ENCODE data around the gene SIX5.
"Not testable (repeated sequence)": the region's sequence is repeated elsewhere in the genome, so short reads cannot be mapped to it uniquely, and the experiment has no call there.

Gene SIX5

GRCh38 chr19:45754323-45754722, 14.7 kb downstream of the SIX5 start:
- no peak for DNase-seq (ENCODE audit: low read depth in 2 of 2)

- DNase-seq (ENCODE audit: low read depth in 2 of 2): no peak
These were observed 15.5 kb downstream of the SIX5 start for GRCh38 chr19:45753548-45753947.

- no peak for DNase-seq (ENCODE audit: low read depth in 2 of 2)
These were observed 16.4 kb downstream of the SIX5 start for GRCh38 chr19:45752639-45753038.

- not testable (repeated sequence) for DNase-seq (ENCODE audit: low read depth in 2 of 2)
These were observed 17.6 kb downstream of the SIX5 start for GRCh38 chr19:45751483-45751882.

GRCh38 chr19:45747513-45747912, 21.5 kb downstream of the SIX5 start:
- no peak for DNase-seq (ENCODE audit: low read depth in 2 of 2)

- DNase-seq (ENCODE audit: low read depth in 2 of 2): no peak
These were observed 22.2 kb downstream of the SIX5 start for GRCh38 chr19:45746866-45747265.

GRCh38 chr19:45745606-45746005, 23.4 kb downstream of the SIX5 start:
- no peak for DNase-seq (ENCODE audit: low read depth in 2 of 2)

GRCh38 chr19:45742969-45743368, 26.1 kb downstream of the SIX5 start:
- no peak for DNase-seq (ENCODE audit: low read depth in 2 of 2)

GRCh38 chr19:45739498-45740439, 29.3 kb downstream of the SIX5 start:
- DNase-seq (ENCODE audit: low read depth in 2 of 2): no peak

- no peak for DNase-seq (ENCODE audit: low read depth in 2 of 2)
These were observed 35.8 kb downstream of the SIX5 start, which contains the start of gene MEIOSIN for GRCh38 chr19:45733160-45733810. Gene MEIOSIN (plus strand): TSS chr19:45733439. CDS start chr19:45735377, 1,938 bp downstream.

- DNase-seq (ENCODE audit: low read depth in 2 of 2): peak; percentile 96 to 97
These were observed 38.4 kb downstream of the SIX5 start, which contains the start of gene FBXO46 for GRCh38 chr19:45730368-45731288. Gene FBXO46 (minus strand): TSS chr19:45730896. CDS start chr19:45713495, 17,401 bp downstream.

- no peak for DNase-seq (ENCODE audit: low read depth in 2 of 2)
These were observed 39.2 kb downstream of the SIX5 start for GRCh38 chr19:45729800-45730290.

- not testable (repeated sequence) for DNase-seq (ENCODE audit: low read depth in 2 of 2)
These were observed 40.4 kb downstream of the SIX5 start for GRCh38 chr19:45728683-45729082.

- DNase-seq (ENCODE audit: low read depth in 2 of 2): not testable (repeated sequence)
These were observed 49.0 kb downstream of the SIX5 start for GRCh38 chr19:45720065-45720464.

- no peak for DNase-seq (ENCODE audit: low read depth in 2 of 2)
These were observed 50.9 kb downstream of the SIX5 start for GRCh38 chr19:45717983-45718650.

- peak; percentile 97 for DNase-seq (ENCODE audit: low read depth in 2 of 2)
These were observed 51.7 kb downstream of the SIX5 start for GRCh38 chr19:45717131-45717982.

GRCh38 chr19:45716359-45717130, 52.5 kb downstream of the SIX5 start:
- DNase-seq (ENCODE audit: low read depth in 2 of 2): no peak

- no peak for DNase-seq (ENCODE audit: low read depth in 2 of 2)
These were observed 53.9 kb downstream of the SIX5 start for GRCh38 chr19:45715139-45715538.

All from fibroblast of skin of left biceps (primary cell).